ENCODE measurements around the gene DAPP1. TPM values are rescaled to one million over a fixed set of nuclear protein-coding genes. Genes with fewer than 3 reads are reported as not detected.
"Not testable (repeated sequence)": the region's sequence is repeated elsewhere in the genome, so short reads cannot be mapped to it uniquely, and the experiment has no call there.

DAPP1 gene
- total RNA-seq, 2 experiments from 2014 or later, result 11.7 to 12.3 TPM

DNA sequence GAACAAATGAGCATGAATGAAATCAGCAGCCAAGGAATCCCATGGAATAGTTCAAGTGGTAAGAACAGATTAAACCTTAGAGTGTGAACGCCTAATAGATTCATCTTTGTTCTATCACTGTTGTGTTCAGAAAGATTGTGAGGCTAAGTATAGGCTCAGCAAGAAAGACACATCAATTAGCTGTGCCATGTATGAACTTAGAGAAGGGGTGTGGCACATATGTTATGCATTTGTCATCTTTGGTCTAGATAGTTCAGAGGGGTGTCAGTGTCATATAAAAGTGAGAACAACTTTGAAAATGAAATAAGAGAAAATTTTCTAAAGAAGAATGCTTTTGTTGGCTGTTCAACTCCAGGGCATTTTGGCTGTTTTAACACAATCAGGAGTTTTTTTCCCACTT, 9.4 kb downstream of the DAPP1 start:
- intact Hi-C loops (cut with micrococcal nuclease), result no loop called here
- Mint-ChIP-seq H3K9me3 (no peaks in the 10 kb centered on the region), H3K36me3 (ENCODE audit: low read depth) (peaks cover 14% of the 10 kb centered on the region), H3K4me3 (no peak overlapping the region), H3K27ac (no peak overlapping the region), H3K4me1 (ENCODE audit: low read depth) (peaks cover 35% of the 10 kb centered on the region), H3K27me3 (no peaks in the 10 kb centered on the region)
- CTCF ChIA-PET, result interaction anchor here (2.2 to 2.6 kb wide), 2 partner anchors 15 kb away, joined by 6 to 10 read pairs; no protein-coding TSS in a partner anchor
- ATAC-seq, result no peak
- TF ChIP-seq CTCF (IDR thresholded peaks at IDR 0.05), result no peak
- POLR2A ChIA-PET, result no interaction called here
- no peak for DNase-seq

GRCh38 chr4:99827454-99827853, 10.8 kb downstream of the DAPP1 start:
- TF ChIP-seq CTCF (IDR thresholded peaks at IDR 0.05), result no peak
- H3K9me3 Mint-ChIP-seq, result no peaks in the 10 kb centered on the region
- H3K27me3 Mint-ChIP-seq, result no peaks in the 10 kb centered on the region
- H3K27ac Mint-ChIP-seq, result no peak overlapping the region
- peaks cover 26% of the 10 kb centered on the region for H3K4me1 Mint-ChIP-seq (ENCODE audit: low read depth)
- H3K4me3 Mint-ChIP-seq, result no peak overlapping the region
- H3K36me3 Mint-ChIP-seq (ENCODE audit: low read depth), result peaks cover 14% of the 10 kb centered on the region
- intact Hi-C loops (cut with micrococcal nuclease), result no loop called here
- ChIA-PET CTCF (interaction anchor here (2.2 kb wide), 1 partner anchor 16 kb away, joined by 6 read pairs; no protein-coding TSS in a partner anchor), POLR2A (no interaction called here)
- DNase-seq (no peak), ATAC-seq (no peak)

DNA sequence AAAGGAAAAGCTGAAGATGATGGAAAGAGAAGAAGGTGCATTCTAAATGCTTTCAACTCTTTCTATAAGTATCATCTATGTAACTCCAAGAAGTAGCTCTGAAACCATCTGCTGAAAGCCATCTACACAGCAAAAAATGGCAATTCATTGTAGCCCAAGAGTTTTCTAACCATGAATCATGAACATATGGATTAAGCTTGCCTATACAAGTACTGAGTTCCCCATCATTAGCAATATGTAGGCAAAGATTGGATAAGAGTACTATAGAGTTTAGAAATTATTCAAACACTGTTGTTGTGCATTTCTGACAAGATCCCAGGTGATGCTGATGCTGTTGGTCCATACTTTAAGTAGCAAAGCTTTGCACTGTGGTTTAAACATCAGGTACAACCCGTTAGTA, 11.2 kb downstream of the DAPP1 start:
- no peak overlapping the region for H3K4me3 Mint-ChIP-seq

DNA sequence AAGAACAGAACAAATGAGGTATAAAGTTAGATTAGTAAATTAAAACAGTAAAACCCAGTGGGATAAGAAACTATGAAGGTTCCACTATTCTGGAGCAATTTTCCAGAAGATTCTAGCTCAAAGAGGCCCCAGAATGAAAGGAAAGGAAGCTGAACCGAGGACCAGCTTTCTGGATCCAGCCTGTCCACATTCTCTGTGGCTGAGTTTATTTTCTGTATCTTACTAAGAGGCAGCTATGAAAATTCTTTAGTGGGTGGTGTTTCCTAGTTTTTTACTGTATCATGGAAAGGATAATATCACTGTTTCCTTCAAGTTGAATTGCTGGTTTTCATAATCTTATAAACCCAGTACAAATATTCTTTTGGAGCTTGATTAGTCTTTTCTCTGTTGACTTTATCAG, 11.8 kb downstream of the DAPP1 start:
- ChIA-PET CTCF (interaction anchor here (0.9 to 1.0 kb wide), 2 partner anchors 18 to 56 kb away, joined by 3 to 4 read pairs; no protein-coding TSS in a partner anchor), POLR2A (interaction anchor here (1.1 kb wide), 1 partner anchor 23 kb away, joined by 3 read pairs; no protein-coding TSS in a partner anchor)
- H3K4me3 Mint-ChIP-seq, result no peak overlapping the region
- ATAC-seq (no peak), DNase-seq (no peak)
- H3K36me3 Mint-ChIP-seq (ENCODE audit: low read depth), result peaks cover 13% of the 10 kb centered on the region
- H3K9me3 Mint-ChIP-seq, result no peaks in the 10 kb centered on the region
- intact Hi-C loops (cut with micrococcal nuclease), result no loop called here
- TF ChIP-seq CTCF (IDR thresholded peaks at IDR 0.05), result no peak
- H3K27ac Mint-ChIP-seq, result no peak overlapping the region
- peaks cover 23% of the 10 kb centered on the region for H3K4me1 Mint-ChIP-seq (ENCODE audit: low read depth)
- no peaks in the 10 kb centered on the region for H3K27me3 Mint-ChIP-seq

More for the DNA sequence above, 11.2 kb downstream of the DAPP1 start:
- Mint-ChIP-seq H3K4me1 (ENCODE audit: low read depth) (peaks cover 24% of the 10 kb centered on the region), H3K27ac (no peak overlapping the region), H3K27me3 (no peaks in the 10 kb centered on the region), H3K36me3 (ENCODE audit: low read depth) (peaks cover 14% of the 10 kb centered on the region), H3K9me3 (no peaks in the 10 kb centered on the region)
- ChIA-PET CTCF (interaction anchor here (1.0 to 2.2 kb wide), 2 partner anchors 17 to 18 kb away, joined by 4 to 6 read pairs; no protein-coding TSS in a partner anchor), POLR2A (no interaction called here)
- DNase-seq, result no peak
- no peak for ATAC-seq
- no peak for TF ChIP-seq CTCF (IDR thresholded peaks at IDR 0.05)
- intact Hi-C loops (cut with micrococcal nuclease), result no loop called here

DNA sequence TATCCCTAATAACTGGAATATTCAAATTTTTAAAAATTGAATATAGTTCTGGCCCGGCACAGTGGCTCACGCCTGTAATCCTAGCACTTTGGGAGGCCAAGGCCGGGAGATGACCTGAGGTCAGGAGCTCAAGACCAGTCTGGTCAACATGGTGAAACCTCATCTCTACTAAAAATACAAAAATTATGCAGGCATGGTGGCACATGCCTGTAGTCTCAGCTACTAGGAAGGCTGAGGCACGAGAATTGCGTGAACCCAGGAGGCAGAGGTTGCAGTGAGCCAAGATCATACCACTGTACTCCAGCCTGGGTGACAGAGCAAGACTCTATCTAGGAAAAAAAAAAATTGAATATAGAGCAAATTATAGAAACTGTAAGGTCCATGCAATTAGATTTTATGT, 13.4 kb downstream of the DAPP1 start:
- H3K4me3 Mint-ChIP-seq; H3K27me3 Mint-ChIP-seq; ATAC-seq; H3K27ac Mint-ChIP-seq; DNase-seq; intact Hi-C loops (cut with micrococcal nuclease); H3K36me3 Mint-ChIP-seq (ENCODE audit: low read depth); H3K9me3 Mint-ChIP-seq: not testable (repeated sequence)
- ChIA-PET CTCF (interaction anchor here (0.9 kb wide), 1 partner anchor 10 kb away, joined by 3 read pairs; no protein-coding TSS in a partner anchor), POLR2A (interaction anchor here (0.6 kb wide), 1 partner anchor 24 kb away, joined by 3 read pairs; no protein-coding TSS in a partner anchor)
- peaks cover 12% of the 10 kb centered on the region for H3K4me1 Mint-ChIP-seq (ENCODE audit: low read depth)

Measured in activated CD8-positive, alpha-beta T cell treated with anti-CD3 and anti-CD28 coated beads for 36 hours (primary cell).